COR-L47 (cell line): ENCODE data around the gene ADCY9.

Experiments used
- DNase-seq: peaks from one replicate; lab custom pipeline; 2025; lab: John Stamatoyannopoulos, UW

Gene ADCY9

DNA sequence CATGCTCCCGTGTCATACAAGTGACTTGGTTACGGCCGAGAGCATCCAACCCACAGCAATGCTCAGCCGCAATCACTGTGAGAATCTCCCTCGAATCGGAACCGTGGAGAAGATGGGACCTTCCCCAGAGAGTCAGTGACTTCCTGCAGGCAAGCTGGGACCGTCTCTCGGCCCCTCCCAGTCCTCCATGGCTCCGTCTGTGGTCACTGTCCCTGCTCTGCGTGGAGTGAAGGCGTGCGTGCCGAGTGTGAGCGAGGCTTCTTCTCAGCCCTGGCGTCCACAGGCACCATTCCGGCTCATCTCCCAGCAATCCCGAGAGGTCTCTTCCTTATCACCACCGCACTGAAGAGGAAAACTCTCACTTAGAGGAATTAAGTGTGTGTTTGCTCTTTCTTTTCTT lies 113.1 kb downstream of the ADCY9 start:
- DNase-seq: no peak

DNA sequence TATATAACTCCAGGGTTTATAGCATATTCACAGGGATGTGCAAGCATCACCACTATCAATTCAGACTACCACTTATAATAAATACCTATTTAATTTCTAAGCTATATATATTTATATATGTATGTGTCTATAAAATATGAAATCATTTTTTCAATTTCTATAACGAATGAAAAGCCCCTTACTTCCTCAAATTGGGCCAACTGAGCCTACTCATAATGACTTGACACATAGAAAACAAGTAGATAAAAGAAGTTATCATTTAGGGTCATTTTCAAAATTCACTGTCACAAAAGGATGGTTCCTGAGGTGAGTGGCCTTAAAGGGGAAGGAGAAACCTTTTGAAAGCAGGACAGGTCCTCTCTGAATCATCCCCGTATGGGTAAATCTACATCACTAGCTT lies 114.1 kb downstream of the ADCY9 start:
- no peak for DNase-seq

DNA sequence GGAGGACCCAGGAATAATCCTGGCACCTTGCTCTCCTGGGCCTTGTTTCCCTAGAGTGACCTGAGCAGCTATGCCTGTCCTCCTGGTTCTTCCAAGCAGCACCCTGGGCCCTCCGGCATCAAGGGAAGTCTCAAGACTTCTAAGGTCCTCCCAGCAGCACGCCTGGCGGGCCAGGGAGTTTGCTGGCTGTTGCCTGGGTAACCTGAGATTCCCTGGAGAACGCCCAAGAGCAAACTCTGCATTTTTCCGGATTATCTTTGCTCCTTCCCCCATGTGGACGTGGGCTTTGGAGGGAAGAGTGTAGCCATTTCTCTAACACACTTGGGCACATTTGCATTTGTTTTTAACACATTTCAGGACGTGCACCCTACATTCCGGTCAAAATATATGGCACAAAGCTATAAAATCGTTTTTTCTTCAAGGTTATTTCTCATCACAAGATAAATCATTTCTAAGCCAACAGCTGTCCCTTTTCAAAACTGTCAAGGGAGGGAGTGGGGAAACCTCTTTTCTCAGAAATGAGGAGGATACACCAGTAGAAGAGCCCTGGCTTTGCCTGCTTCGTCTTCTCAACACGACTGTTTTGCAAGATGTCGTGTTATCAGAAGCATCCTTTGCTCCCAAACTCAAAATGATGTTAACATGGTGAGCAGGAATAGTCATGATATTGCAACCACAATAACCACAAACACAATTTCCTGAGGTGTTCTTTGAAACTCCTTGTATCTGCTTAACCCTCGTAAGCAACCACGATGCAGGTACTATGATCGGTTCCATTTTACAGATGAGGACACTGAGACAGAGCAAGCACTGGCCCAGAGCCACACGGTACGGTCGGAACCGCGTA lies 116.5 kb downstream of the ADCY9 start:
- no peak for DNase-seq

DNA sequence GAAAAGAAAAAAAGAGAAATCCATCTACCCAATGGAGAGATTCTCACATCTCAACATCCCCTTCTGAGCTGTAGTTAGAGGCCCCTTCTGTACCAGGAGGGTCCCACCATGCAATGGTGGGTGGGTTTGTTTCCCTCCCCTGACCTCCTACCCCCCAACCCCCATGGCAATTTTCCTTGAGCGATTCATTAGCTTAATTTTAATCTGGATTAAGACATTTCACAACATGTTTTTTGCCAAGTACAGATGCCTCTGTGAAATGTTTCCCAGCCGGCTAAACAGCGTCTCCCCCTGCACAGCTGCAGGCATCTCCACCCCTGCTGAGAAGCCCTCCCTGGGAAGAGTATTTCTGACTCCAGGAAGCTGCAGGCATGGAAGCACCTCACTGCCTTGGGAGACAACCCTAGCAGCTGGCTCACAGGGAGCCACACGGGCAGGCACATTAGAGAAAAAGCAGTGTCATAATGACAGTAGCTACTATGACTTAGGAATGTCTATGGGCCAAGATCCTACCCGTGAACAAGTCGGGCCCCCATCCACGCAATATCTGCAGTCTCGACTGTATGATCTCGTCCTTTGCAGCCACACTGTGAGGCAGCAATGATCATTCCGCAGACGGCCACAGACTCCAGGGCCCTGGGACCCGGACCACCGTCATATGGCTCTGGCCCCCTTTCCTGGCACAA lies 117.3 kb downstream of the ADCY9 start:
- peak; percentile 12 for DNase-seq

DNA sequence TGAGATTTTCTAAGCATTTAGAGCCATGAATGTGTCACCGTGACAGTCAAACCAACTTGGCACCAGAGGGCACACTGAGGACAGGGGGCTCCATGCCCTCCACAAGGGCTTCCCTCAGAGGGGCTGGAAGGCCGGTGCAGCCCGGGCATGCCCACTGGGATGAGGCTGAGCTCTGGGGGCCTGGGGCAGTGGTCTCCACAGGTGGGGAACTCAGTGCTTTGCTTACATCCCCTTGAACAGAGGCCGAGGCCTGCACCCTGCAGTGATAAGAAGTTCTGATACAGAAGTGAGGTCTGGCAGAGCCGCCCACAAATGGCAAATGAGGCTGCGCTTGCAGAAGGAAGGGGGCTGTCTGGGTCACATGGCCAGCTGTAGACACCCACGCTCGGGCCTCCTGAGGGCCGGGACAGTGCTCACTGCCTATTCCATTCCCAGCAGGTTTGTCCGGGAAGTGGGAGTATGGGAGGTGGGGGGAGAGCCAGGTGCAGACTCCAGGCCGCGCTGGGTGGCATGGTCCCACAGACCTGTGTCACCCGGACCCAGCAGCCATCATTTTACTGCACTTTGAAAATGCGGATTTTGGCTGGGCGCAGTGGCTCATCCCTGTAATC lies 118.9 kb downstream of the ADCY9 start:
- DNase-seq: no peak

DNA sequence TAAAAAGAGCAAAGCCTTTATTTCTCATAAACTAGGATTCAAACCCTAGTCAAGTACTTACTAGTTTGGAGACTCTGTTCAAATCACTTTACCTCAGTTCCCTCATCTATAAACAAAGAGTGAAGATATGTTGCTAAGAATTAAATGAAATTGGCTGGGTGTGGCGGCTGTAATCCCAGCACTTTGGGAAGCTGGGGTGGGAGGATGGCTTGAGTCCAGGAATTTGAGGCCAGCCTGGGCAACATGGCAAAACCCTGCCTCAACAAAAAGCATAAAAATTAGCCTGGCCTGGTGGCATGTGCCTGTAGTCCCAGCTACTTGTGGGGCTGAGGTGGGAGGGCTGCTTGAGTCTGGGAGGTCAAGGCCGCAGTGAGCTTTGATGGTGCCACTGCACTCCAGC lies 121.2 kb downstream of the ADCY9 start:
- no peak for DNase-seq

DNA sequence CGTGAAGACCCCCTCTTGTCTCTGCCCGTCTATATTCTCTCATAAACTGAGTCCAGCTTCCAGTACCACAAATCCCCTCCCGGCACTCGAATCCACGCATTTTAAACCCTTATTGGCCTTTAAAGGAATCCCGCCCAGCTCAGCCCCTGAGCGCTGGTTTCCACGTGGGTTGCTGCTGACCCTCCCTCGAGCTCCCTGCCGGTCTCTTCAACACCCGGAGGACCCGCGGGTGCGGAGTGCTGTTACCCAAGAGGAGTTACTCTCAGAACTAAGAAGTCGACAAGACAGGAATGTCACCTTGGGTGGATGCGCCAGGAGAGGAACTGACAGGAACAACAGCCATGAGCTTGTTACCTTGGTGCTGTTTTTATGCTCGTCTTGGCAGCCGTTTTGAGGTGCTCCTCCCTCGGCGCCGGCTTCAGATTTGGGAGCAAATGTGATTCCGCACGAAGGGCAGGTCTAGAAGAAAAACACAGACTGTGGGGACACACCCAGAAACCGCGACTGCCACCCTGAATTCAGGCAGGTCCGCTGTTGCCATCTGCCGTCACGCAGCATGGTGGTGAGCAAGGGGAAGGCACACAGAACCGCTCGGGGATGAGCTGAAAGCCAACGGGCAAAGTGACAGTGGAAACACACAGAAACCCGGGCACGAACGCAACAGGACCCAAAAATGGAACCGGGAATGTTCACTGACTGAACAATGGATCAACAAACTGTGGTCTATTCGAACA lies 123.0 kb downstream of the ADCY9 start:
- DNase-seq: no peak

DNA sequence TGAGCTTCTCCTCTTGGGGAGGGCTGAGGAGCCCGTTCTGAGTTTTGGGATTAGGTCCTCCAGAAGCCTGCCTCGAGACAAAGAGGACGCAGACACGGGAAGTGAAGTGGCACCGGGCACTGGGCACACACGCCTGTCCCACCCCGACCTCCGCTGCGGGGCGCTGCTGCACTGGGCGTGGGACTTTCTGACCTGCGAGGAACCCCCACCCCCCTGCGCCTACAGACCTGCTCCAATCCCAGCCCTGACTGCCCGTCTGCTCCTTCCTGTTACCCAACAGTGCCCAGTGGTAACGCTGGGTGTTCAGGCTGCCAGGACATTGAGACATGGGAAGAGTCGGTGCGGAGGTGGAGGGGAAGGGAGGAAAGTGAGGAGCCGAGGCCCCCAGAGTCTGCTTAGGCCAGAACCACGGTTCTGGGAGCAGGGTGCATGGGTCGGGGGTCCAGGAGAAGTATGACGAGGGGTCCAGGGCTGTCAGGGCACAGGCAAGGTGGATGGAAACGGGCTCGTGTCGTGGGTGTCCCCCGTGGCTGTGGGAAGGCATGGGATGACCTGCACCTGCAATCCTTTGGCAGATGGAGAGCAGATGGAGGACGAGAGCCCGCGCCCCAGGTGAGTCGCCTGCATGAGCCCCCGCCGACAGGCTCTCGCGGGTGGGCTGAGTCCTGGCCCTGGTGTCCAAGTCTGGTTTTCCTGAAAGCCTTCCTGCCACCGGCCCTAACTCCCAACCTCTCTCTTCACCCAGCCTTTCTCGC lies 123.8 kb downstream of the ADCY9 start:
- no peak for DNase-seq

DNA sequence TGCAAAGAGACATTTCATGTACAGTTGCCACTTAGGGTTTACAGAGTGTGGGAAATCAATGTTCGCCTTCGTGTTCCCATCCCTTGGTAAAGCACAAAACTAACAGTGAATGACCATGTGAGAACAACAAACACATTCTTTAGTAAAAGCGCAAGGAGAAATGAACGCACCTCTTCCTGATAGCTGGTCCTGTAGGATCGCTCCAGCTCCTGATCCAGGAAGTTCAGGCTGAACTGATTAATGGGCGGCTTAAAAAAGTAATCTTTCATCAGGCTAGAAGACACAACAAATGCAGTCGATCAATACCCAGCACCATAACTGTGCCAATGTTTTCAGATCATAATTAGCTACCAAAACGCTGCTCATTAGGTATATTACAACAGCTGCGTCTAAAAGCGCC lies 127.4 kb downstream of the ADCY9 start:
- no peak for DNase-seq

DNA sequence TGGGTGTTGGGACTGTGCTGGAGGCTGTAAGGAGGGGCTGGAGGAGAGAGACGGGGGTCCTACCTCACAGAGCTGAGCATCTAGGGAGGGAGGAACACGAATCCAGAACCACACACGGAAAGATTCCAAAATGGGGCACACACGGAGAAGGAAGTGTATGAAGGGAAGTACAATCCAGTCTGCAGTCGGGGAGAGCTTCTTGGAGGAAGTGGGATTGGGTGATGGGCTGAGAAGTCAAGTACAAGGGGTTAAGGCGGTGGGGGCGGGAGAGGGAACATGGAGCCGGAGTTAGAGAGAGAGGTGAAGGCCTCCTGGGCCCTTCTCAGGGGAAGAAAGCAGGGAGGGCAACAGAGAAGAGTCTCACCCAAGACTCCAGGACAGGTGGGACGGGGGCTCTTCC lies 128.2 kb downstream of the ADCY9 start:
- DNase-seq: no peak

DNA sequence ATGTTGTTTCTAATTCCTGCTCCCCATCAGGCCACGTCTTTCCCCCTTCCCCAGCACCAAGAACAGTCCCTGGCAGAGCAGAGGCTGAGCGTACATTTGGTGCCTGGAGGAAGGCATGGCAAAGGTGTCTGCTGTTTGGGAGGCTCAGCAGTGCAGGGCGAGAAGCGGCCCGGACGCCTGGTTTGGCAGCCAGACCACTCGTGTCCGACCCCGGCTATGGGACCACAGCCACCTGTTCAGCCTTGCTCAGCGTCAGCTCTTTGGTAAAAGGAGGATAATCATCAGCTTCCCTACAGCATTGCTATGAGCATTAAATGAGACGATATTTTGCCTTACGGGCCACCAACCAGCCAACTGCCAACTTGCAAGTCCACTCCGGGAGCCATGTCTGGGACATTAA lies 129.0 kb downstream of the ADCY9 start:
- DNase-seq: no peak

DNA sequence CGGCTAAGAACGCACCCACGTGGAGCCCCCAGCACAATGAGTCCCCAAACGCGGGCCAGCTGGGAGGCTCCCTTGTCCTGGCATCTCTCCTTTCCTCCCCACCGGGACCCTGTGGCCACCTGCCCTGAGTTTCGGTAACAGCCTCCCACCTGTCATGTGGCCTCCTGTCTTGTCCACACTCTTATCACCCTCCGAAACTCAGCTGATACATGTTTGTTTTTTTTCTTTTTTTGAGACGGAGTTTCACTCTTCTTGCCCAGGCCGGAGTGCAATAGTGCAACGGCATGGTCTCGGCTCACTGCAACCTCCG lies 130.1 kb downstream of the ADCY9 start:
- DNase-seq: no peak

DNA sequence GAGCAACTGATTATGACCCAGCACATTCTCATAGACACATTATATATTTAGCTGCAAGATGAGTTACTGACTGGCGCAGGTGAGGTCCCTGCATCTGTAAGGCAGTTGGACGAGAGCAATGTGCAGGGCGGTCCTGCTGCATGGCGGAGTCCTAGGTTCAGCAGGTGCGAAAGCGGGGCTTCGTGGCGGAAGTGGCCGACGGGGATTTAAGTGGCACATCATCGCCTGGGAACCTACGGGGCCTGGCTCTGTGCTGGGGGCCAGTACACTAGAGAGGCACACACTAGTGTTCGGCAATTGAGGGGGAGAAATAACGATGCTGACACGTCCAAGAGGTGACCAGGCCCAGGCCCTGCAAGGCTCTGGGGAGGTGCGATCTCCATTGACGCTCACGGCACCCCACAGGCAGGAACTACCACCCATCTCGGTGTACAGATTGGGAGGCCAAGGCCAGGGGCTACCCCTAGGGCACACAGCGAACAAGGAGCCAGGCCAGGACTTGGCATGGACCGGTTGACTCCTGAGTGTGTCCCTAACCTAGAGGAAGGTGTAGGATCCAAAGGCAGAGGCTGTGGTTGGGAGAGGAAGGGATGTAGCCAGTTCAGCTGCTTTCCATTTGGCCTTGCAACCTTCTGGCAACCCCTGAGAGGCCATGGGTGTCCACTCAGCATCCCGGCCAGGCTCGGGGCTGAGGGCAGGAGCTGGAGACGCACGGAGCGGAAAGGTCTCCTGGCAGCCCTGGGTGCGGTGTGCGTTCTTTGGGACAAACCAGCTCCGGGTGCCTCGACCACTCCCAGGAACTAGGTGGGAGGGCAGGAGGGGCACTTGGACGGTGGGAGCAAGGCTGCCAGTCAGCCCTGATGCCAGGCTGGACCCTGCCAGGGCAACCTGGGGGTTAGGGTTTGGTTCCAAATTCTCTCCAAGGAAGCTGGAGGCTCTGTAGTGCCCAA lies 131.9 kb downstream of the ADCY9 start:
- no peak for DNase-seq

DNA sequence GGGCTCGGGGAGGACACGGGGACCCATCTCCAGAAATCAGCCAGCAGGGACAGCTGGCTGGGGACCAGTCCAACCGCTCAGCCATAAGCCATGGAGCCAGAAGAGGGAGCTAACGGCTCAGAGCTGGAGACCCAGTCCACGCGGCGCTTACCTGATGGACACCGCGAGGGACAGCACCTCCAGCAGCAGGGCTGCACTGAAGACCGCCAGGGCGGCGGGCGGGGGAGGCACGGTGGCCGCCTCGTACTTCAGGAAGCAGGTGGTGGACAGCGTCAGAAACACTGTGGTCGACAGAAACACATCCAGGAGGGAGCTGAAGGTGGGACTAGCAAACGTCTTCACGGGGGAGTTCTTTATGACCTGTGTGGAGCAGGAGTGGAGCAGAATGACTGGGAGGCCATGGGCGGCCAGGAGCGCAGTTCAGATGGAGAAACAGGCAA lies 133.1 kb downstream of the ADCY9 start:
- DNase-seq: peak; percentile 85

DNA sequence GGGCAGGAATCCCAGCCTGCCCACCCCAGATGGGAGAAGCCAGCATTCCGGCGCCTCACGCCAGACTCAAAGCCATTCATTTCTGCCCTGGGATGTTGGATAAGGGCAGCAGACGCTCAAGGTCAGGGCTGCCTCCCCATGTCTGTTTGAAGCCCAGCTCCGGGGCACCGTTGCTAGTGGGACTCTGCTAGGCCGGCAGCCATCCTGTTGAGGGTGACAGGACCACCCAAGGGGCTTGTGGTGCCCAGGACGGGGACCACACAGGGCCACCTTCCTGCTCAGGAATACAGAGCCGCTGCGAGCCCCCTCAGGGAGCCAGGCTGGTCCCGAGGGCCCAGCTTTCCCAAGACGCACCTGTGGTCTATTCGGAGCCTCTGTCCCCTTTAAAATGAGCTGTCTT lies 134.0 kb downstream of the ADCY9 start:
- no peak for DNase-seq

DNA sequence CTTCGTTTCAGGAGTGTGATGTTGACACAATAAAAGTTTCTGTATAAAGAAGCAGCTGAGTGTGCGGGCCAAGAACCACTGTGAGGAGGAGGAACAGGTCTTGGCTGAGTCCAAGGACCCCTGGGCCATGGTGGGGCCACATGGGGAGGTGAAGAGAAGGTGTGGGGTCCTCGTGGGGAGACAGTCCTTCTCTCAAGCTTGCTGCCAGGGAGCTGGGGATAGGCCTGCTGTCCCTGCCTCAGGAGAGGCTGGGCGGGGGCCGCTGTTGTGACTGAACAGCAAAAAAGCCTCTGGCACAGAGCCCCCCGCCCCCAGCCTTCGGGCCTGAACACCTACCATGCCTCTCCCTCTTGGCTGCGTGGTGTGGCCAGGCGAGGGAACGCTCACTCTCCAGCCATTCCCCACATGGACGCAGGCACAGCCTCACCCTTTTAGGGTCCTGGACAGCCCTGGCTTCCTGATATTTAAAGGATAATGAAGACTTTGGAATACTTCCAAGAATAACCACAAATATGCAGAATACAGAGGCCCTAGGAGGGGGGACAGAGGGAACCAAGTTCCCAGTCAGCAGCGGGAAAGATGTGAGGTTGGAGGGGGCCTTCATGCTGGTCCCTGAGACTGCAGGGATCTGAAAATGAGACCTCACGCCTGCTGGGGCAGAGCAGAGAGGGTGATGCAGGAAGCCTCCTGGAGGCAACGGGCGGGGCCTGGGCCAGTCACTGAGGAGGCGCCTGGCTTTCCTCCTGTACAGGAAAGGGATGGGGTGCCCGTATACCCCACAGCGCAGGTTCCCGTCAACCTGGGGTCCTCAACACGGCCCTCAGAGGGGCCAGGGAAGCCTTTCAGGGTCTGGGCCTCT lies 135.8 kb downstream of the ADCY9 start:
- no peak for DNase-seq

DNA sequence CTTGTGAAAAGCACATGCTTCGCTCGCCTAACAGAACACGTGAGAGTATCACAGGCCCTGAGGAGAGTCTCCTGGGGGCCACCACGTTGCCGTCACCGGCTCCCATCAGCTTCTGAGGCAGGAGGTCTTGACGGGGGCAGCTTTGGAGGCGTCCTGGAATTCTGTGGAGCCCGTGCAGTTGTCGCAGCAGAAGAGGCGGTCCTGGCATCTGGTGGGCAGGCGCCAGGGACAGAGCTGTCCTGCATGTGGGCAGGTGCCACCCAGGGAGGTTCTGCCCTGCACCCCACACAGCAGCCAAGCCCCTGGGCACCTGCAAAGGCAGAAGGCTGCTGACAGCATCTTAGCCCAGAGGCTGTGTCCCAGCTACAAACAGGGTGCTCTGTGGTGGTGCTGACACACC lies 136.7 kb downstream of the ADCY9 start:
- DNase-seq: no peak

DNA sequence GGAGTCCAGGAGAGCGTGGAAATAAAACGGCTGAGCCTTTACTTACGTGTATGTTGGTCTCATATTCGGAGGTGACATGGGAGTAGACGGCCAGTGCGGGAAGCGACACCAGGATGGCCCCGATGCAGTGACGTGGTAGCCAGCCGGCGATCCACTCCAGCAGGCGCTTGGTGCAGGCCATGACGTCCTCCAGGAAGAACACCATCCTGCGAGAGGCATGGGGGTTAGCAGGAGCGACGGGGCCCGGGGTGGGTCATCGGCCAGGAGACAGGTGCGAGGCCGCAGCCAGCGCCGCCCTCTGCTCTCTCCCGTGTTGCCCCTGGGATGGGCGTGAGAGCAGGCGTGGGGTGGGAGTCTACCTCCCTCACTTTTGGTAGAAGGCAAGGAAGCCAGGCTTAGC lies 137.2 kb downstream of the ADCY9 start:
- no peak for DNase-seq

DNA sequence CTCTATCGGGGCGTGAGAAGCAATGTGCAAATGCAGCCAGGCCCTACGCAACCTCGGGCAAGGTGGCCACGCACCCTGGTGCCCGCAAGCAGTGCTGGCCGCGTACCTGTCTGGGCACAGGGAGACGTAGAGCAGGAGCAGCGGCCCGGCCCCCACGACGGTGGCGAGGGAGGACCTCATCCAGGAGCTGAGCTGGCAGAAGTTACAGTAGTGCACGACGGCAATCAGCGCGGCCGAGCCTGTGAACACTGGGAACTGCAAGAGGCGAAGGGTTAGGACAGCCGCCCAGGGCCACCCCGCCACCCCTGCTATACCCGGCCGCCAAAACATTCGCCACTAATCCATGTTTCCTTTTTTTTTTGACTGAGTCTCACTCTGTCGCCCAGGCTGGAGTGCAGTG lies 138.9 kb downstream of the ADCY9 start:
- DNase-seq: no peak

DNA sequence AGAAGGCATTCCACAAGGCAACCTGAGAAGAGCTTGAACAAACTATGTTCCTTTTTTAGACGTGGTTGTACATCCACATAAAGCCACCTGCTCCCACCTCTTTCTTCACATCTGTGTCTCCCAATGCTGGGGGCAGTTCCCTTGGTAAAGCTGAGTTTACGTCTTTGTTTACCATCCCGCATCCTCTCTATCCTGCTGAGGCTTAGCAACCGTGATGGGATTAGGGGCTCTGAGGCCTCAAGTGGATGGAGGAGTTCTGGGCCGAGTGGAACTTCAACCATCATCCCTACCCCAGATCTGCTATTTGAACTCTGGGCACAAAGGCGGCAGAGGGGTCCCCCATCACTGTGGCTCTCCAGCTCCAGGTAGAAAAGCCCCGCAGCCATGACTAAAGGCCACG lies 141.5 kb downstream of the ADCY9 start:
- DNase-seq: no peak
